ENCODE measurements around the gene CLTA.
A peak's percentile ranks its signal among the peaks of the same experiment; 100 is the strongest.

Gene CLTA

DNA sequence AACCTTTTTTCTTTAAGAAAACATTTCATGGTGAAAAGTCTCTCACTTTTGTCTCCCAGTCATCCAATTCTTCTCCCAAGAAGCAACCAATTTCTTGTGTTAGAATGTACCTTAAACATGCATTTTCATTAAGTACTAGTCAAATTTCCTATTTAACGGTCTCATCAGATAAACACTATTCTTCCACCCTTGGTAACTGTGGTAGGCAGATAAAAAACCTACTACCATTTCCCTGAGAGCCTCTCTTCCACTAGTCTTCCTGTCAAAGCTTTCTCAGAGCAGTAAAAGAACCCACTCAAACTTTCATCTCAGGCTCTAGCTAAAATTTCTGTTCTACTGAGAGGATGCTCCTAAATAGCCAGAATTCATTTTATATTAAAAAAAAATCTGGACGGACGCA, 56.6 kb downstream of the CLTA start:
- no peak for DNase-seq (ENCODE audit: low spot score)

DNA sequence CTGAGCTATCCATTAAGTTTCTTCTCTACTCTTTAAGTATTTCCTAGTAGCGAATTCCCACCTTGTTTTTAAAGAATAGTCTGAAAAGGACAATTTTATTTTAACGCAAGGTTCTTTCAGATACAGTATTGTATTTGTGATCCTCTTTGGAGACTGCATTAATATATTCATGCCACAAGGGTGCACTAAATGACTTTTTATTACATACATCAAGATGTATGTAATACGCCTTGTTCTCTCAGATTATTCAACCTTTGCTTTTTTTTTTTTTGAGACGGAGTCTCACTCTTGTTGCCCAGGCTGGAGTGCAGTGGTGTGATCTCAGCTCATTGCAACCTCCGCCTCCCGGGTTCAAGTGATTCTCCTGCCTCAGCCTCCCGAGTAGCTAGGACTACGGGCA, 57.3 kb downstream of the CLTA start:
- DNase-seq (ENCODE audit: low spot score) = peak; percentile 74

DNA sequence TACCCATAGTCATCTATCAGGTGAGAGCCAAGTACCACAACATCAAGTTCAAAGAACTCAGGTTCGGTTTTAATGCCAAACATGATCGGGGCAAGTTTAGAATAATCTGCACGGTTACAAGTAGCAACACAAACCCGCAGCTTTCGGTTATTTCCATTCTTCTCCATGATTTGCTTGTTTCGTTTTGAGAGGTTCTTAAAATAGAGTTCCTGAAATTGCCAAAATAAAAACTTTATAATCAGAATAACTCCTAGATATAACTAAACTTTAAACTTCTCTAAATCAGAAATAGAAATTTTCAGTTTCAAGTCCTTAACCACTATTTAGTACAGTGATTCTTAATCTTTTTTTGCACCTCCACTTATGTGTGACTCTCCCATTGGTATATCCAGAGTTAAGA, 58.5 kb downstream of the CLTA start:
- no peak for DNase-seq (ENCODE audit: low spot score)

DNA sequence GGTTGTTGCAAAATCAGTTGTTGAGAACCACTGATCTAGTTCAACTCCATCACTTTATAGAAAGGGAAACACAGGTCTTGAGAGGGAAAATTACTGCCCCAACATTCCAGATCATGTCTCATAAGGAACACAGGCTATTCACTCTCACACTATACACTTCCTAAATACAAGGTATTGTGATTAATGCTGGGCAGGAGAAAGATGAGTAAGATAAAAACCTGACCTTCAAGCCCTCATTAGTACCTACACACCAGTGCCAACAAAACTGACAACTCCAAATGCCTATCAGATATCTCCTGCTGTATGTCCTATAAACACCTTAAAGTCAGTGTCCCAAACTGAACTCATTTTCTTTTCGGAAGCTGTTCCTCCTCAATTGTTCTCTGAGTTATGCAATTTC, 59.4 kb downstream of the CLTA start:
- DNase-seq (ENCODE audit: low spot score) = no peak

DNA sequence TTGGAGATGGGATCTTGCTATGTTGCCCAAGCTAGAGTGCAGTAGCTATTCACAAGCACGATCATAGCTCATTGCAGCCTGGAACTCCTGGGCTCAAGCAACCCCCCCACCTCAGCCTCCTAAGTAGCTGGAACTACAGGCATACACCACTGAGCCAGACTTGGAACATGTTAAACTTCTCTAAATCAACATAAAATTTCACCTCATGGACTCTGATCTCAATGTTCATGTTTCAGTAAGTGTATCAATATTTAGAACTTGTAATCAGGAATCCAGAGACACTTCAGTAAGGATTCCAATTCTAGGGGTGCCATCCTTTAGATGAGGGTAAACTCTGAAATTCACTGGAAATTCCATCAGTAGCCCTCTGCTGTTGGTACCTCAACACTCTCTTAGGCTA, 60.7 kb downstream of the CLTA start:
- no peak for DNase-seq (ENCODE audit: low spot score)

- peak; percentile 94 for DNase-seq (ENCODE audit: low spot score)
Observed at GRCh38 chr9:36258208-36258995, 67.7 kb downstream of the CLTA start, which contains the start of gene GNE. Gene GNE, minus strand, starts transcription at chr9:36258448. Its CDS starts 9,093 bp downstream, at chr9:36249355.

- DNase-seq (ENCODE audit: low spot score) = no peak
Observed at GRCh38 chr9:36258996-36259533, 68.3 kb downstream of the CLTA start.

Data from NAMALWA (cell line).